ENCODE results near the gene KBTBD6.
"Not testable (repeated sequence)": the region's sequence is repeated elsewhere in the genome, so short reads cannot be mapped to it uniquely, and the experiment has no call there.

The KBTBD6 gene

DNA sequence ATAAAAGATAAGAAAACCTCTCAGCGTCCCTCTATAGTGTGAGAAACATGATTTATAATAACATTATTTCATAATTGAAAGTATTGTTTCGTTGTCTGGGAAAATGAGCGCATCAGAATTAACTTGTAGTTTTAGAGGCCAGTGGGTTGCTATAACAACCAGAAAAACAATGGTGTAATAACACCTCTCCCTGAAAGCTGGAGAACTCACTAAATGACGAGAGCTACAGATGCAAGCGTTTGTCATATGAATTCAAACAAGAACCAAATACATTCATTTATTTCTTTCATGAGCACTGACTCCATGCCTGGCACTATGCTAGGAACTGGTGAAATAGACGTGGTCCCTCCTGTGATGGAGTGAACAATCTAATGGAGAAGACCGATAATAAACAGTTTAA lies 45.4 kb upstream of the KBTBD6 start:
- no peaks in the 10 kb centered on the region for H4K20me1 ChIP-seq (ENCODE audit: insufficient read depth, low read length, poor library complexity, severe bottlenecking)
- peaks cover 3% of the 10 kb centered on the region for H3K4me1 ChIP-seq (ENCODE audit: insufficient read depth, low read length, poor library complexity, severe bottlenecking)
- H2AFZ ChIP-seq (ENCODE audit: low read length): no peak overlapping the region
- no peaks in the 10 kb centered on the region for H3K36me3 ChIP-seq (ENCODE audit: insufficient read depth, low read length)
- H3K9me2 ChIP-seq (replicated peaks; ENCODE audit: low read depth, low read length): no peaks in the 10 kb centered on the region
- no peak overlapping the region for H3K4me2 ChIP-seq (ENCODE audit: low read depth, low read length, poor library complexity, severe bottlenecking)
- no peak overlapping the region for H3K9ac ChIP-seq (ENCODE audit: low read depth, low read length, poor library complexity, severe bottlenecking)
- no peak overlapping the region for H3K4me3 ChIP-seq (ENCODE audit: low read length, poor library complexity, severe bottlenecking)
- H3K27me3 ChIP-seq (ENCODE audit: insufficient read depth, low read length, poor library complexity, severe bottlenecking): no peaks in the 10 kb centered on the region
- H3F3A ChIP-seq (ENCODE audit: low read depth): no peaks in the 10 kb centered on the region
- H3K79me2 ChIP-seq (ENCODE audit: insufficient read depth, low read length): no peaks in the 10 kb centered on the region
- TF ChIP-seq EZH2phosphoT487 (IDR thresholded peaks at IDR 0.05; ENCODE audit: borderline replicate concordance): no peak
- TF ChIP-seq, protein P1, sequence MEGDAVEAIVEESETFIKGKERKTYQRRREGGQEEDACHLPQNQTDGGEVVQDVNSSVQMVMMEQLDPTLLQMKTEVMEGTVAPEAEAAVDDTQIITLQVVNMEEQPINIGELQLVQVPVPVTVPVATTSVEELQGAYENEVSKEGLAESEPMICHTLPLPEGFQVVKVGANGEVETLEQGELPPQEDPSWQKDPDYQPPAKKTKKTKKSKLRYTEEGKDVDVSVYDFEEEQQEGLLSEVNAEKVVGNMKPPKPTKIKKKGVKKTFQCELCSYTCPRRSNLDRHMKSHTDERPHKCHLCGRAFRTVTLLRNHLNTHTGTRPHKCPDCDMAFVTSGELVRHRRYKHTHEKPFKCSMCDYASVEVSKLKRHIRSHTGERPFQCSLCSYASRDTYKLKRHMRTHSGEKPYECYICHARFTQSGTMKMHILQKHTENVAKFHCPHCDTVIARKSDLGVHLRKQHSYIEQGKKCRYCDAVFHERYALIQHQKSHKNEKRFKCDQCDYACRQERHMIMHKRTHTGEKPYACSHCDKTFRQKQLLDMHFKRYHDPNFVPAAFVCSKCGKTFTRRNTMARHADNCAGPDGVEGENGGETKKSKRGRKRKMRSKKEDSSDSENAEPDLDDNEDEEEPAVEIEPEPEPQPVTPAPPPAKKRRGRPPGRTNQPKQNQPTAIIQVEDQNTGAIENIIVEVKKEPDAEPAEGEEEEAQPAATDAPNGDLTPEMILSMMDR (conservative IDR thresholded peaks at IDR 0.05; ENCODE audit: low read length): no peak
- 0 out of 2 replicates have a peak, but pooled peaks cover 4% of the 10 kb centered on the region for H3K9me3 ChIP-seq (ENCODE audit: insufficient read depth, low read depth, low read length)

DNA sequence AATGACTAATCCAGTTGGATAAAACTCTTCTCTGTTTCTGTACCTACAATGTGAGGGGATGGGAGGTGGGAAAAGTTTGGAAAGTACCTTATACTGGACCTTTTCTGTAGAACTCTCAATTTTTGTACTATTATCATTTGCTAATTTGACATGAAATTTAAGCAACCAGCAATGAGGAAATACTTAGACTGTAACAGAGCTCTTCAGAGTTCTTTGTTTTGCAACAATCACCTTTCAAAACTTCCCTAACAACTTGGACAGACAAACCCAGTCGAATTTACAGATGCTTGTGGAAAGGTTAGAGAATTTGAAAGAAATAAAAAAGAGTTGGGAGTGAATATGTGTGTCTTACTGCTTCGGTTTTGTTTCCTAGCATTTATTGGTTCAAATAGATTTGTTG lies 45.0 kb upstream of the KBTBD6 start:
- H3K79me2 ChIP-seq (ENCODE audit: insufficient read depth, low read length): no peaks in the 10 kb centered on the region
- H3K9me3 ChIP-seq (ENCODE audit: insufficient read depth, low read depth, low read length): 0 out of 2 replicates have a peak, but pooled peaks cover 4% of the 10 kb centered on the region
- no peaks in the 10 kb centered on the region for H4K20me1 ChIP-seq (ENCODE audit: insufficient read depth, low read length, poor library complexity, severe bottlenecking)
- H3K4me2 ChIP-seq (ENCODE audit: low read depth, low read length, poor library complexity, severe bottlenecking): no peak overlapping the region
- no peaks in the 10 kb centered on the region for H3K9me2 ChIP-seq (replicated peaks; ENCODE audit: low read depth, low read length)
- H3K4me3 ChIP-seq (ENCODE audit: low read length, poor library complexity, severe bottlenecking): no peak overlapping the region
- H3K36me3 ChIP-seq (ENCODE audit: insufficient read depth, low read length): no peaks in the 10 kb centered on the region
- no peak overlapping the region for H3K9ac ChIP-seq (ENCODE audit: low read depth, low read length, poor library complexity, severe bottlenecking)
- peaks cover 3% of the 10 kb centered on the region for H3K4me1 ChIP-seq (ENCODE audit: insufficient read depth, low read length, poor library complexity, severe bottlenecking)
- H3K27me3 ChIP-seq (ENCODE audit: insufficient read depth, low read length, poor library complexity, severe bottlenecking): no peaks in the 10 kb centered on the region
- no peaks in the 10 kb centered on the region for H3F3A ChIP-seq (ENCODE audit: low read depth)
- TF ChIP-seq, protein P1 (conservative IDR thresholded peaks at IDR 0.05; ENCODE audit: low read length): no peak
- TF ChIP-seq EZH2phosphoT487 (IDR thresholded peaks at IDR 0.05; ENCODE audit: borderline replicate concordance): no peak
- no peak overlapping the region for H2AFZ ChIP-seq (ENCODE audit: low read length)

DNA sequence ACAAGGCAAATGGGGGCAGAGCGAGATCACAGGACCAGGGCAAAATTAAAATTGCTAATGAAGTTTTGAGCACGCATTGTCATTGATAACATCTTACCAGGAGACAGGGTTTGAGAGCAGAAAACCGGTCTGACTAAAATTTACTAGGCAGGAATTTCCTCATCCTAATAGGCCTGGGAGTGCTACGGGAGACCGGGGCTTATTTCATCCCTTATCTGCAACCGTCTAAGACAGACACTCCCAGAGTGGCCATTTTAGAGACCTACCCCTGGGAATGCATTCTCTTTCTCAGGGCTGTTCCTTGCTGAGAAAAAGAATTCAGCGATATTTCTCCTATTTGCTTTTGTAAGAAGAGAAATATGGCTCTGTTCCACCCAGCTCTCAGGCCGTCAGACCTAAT lies 43.0 kb upstream of the KBTBD6 start:
- H3K9me2 ChIP-seq (replicated peaks; ENCODE audit: low read depth, low read length); H4K20me1 ChIP-seq (ENCODE audit: insufficient read depth, low read length, poor library complexity, severe bottlenecking); H3K27me3 ChIP-seq (ENCODE audit: insufficient read depth, low read length, poor library complexity, severe bottlenecking); H3K9ac ChIP-seq (ENCODE audit: low read depth, low read length, poor library complexity, severe bottlenecking); H3K4me2 ChIP-seq (ENCODE audit: low read depth, low read length, poor library complexity, severe bottlenecking); H3K4me1 ChIP-seq (ENCODE audit: insufficient read depth, low read length, poor library complexity, severe bottlenecking); H3F3A ChIP-seq (ENCODE audit: low read depth); H3K4me3 ChIP-seq (ENCODE audit: low read length, poor library complexity, severe bottlenecking); H3K36me3 ChIP-seq (ENCODE audit: insufficient read depth, low read length); H3K9me3 ChIP-seq (ENCODE audit: insufficient read depth, low read depth, low read length); H3K79me2 ChIP-seq (ENCODE audit: insufficient read depth, low read length); H2AFZ ChIP-seq (ENCODE audit: low read length): not testable (repeated sequence)

DNA sequence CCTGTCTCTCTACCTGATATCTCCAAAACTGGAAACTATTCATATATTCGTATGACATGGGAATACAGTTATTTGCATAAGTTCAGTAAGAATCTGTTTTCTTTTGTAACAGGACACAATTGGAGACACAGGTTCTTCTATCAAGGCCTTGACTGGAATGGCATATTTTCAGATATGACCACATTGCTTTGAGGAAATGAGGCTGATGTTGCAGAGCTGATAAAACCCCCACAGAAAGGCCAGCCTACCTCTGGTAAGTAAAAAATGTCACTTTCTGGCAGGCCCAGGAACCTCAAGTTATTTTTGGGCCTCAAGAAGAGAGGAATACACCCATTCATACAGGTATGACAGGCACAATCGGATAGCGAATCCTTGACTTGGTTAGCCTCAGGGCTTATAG lies 29.5 kb upstream of the KBTBD6 start:
- Histone ChIP-seq H3K9me2 (replicated peaks; ENCODE audit: low read depth, low read length) (no peaks in the 10 kb centered on the region), H3K4me3 (ENCODE audit: low read length, poor library complexity, severe bottlenecking) (no peak overlapping the region), H3K27me3 (ENCODE audit: insufficient read depth, low read length, poor library complexity, severe bottlenecking) (no peaks in the 10 kb centered on the region), H3K9me3 (ENCODE audit: insufficient read depth, low read depth, low read length) (no peaks in the 10 kb centered on the region), H2AFZ (ENCODE audit: low read length) (no peak overlapping the region), H3K4me2 (ENCODE audit: low read depth, low read length, poor library complexity, severe bottlenecking) (no peak overlapping the region), H3F3A (ENCODE audit: low read depth) (no peaks in the 10 kb centered on the region), H3K79me2 (ENCODE audit: insufficient read depth, low read length) (no peaks in the 10 kb centered on the region), H3K9ac (ENCODE audit: low read depth, low read length, poor library complexity, severe bottlenecking) (no peak overlapping the region), H3K36me3 (ENCODE audit: insufficient read depth, low read length) (no peaks in the 10 kb centered on the region), H4K20me1 (ENCODE audit: insufficient read depth, low read length, poor library complexity, severe bottlenecking) (no peaks in the 10 kb centered on the region), H3K4me1 (ENCODE audit: insufficient read depth, low read length, poor library complexity, severe bottlenecking) (no peaks in the 10 kb centered on the region)
- TF ChIP-seq, protein P1 (conservative IDR thresholded peaks at IDR 0.05; ENCODE audit: low read length): no peak
- TF ChIP-seq EZH2phosphoT487 (IDR thresholded peaks at IDR 0.05; ENCODE audit: borderline replicate concordance): no peak
